IPS-18c (cell line): Measurements from ENCODE around the gene C16orf74.

ENCODE experiments used
- H3K4me3 ChIP-seq: 2 replicates; pipeline ENCODE4 v1.7.0; 2013; ENCODE audit warnings: low read depth, mild to moderate bottlenecking, low read length, moderate library complexity; ENCODE audit not compliant: insufficient read depth
- H3K9me3 ChIP-seq: one replicate; pipeline ENCODE4 v1.6.1; 2013; ENCODE audit warnings: mild to moderate bottlenecking, low read length, moderate library complexity; ENCODE audit not compliant: control insufficient read depth, insufficient read depth

C16orf74 gene

DNA sequence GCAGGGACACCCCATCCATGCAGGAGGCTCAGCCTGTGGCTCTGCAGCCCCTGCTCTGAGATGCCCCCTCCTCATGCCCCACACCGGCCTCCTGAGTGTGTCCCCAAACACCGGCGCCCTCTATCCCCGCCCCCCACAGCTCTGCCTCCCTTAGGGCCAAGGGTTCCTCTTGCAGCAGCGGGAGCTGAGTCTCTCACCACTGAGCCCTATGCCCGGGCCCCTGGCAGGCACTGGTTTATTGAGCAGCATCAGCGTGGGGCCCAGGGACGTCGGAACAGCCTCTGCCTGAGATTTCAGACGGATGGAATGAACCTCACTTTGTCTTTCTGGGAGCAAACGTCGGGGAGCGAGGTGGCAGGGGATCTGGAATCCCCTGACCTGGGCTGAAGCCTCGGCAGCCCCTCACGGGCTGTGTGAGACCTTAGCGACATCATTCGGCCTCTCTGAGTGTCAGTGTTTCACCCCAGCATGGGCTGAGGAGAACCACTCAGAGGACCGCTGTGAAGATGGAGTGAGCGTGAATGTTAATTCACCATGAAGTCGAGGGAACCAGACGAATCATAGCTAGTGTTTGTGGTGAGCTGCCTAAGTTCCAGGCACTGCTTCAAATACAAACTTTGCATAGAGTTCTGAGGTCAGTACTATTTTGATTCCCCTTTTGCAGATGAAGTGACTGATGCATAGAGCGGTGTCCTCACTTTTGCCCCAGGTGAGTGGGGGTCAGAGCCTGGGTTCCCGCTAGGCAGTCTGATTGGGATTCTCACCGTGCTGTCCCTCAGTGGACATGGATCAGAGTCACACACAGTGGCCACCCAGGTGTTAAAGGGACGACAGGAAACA, 5.3 kb upstream of the C16orf74 start:
- Histone ChIP-seq H3K9me3 (no peaks in the 10 kb centered on the region), H3K4me3 (no peak overlapping the region)

DNA sequence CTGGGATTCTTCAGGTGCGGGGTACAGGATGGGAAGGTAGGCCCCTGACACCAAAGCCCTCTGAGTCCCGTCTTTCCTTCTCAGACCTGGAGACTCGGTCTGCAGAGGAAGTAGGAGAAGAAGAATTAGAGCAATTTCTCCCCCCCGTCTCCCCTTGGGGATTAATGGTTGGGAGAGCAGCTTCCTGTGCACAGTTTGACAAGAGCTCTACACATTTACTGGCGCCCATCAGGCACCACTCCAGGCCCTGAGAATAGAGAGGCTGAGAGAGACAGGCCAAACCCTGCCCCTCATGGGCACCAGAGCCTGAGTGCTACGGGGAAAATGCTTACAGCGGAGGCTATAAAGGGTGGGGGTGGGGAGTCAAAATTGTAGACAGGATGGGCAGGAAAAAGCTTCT, 3.5 kb upstream of the C16orf74 start:
- H3K4me3 ChIP-seq, result no peak overlapping the region
- H3K9me3 ChIP-seq, result no peaks in the 10 kb centered on the region

GRCh38 chr16:85753976-85754375, 3.1 kb upstream of the C16orf74 start:
- Histone ChIP-seq H3K4me3 (no peak overlapping the region), H3K9me3 (no peaks in the 10 kb centered on the region)

GRCh38 chr16:85753559-85753958, 2.7 kb upstream of the C16orf74 start:
- no peak overlapping the region for H3K4me3 ChIP-seq
- no peaks in the 10 kb centered on the region for H3K9me3 ChIP-seq

GRCh38 chr16:85752511-85753420, 1.9 kb upstream of the C16orf74 start:
- H3K4me3 ChIP-seq, result no peak overlapping the region
- H3K9me3 ChIP-seq, result no peaks in the 10 kb centered on the region

DNA sequence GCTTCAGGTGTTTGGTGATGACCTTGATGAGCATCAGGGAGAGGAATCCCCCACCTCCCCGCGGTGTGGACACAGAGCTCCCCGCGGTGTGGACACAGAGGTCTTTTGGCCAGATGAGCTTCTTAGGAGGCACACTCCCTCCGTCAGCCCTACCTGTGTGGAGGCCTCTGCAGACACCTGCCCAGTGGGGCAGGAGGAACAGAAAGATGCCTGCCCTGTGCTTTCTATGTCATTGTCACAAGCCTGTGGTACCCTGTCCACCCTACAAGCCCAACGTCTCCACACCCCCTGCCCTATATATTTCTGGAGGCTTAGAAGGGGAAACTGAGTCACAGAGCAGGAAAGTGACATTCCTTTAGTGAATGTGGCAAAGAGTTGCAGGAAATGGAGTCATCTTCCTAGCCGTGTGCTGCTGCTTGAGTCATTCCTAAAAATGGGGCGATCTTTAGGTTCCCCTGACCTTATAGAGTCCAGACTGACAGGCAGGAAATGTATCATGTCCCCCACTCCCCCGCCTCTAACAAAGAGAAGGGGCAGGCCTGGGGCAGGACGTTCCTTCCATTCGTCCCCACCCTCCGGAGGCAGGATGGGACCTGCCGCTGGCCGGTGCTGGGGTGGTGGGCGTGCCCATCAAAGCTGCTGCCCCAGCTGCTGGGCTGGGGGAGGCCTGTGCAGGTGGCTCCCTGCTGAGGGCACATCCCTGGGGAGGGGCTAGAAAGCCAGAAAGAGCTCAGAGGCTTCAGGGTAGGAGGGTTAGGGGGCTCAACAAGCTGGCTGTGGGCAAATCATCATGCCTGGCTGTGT, 1.0 kb upstream of the C16orf74 start:
- peak overlapping the region; percentile 66; the same call in 1 of the 2 replicates for H3K4me3 ChIP-seq
- no peaks in the 10 kb centered on the region for H3K9me3 ChIP-seq

GRCh38 chr16:85750146-85750826, 610 bp downstream of the C16orf74 start:
- no peaks in the 10 kb centered on the region for H3K9me3 ChIP-seq
- peak overlapping the region; percentile 66 for H3K4me3 ChIP-seq

DNA sequence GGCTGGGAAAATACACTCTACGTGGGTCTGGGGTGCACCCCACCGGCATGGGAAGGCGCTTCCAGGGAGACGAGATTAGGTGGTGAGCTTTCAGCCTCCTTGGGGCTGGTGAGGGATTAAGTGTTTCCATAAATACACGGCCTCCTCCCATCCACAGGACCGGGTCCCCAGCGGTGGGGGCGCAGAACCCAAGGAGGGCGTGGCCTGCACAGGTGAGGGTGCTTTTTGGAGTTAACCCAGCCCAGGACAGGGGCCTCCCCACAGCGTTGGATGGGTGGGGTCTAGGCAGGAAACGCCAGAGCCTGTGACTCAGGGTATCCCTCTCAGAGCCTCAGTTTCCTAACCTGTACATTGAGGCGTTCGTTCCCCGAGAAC, 1.1 kb downstream of the C16orf74 start:
- peak overlapping the region; percentile 66 for H3K4me3 ChIP-seq

DNA sequence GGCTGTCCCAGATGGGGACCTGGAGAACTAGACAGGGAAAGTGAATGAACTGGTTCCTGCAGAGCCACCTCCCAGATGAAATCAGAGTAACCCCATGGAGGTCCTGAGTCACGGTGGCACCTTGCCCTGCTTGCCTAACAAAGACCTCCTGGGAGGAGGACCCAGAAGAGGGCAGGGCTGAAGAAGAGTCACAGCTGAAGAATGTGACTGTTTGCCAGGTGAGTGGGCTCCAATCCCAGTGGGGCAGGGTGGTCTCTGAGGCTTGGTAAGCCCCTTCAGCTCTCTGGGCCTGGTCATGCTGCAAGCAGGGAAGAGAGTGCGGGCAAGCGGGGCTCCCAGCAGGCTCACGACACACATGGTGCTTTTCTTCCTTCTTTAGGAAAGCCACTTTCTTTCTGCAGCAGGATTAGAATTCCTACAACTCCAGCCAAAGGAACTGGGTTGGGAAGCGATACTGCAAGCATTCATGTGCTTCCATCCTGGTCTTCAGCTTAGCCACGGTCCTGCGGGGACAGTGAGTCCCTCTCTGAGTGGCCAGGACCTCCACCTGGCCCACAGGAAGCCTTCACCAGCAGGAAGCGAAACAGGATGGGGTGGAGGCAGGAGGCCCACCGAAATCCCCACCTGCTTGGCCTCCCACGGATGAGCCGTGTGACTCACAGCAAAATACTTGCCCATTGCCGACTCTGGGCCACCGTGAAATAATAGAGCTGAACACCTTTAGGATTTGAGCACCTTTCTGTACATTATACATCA, 4.3 kb downstream of the C16orf74 start:
- no peak overlapping the region; the same call in 1 of the 2 replicates for H3K4me3 ChIP-seq

More for the DNA sequence above, 1.1 kb downstream of the C16orf74 start:
- no peaks in the 10 kb centered on the region for H3K9me3 ChIP-seq

DNA sequence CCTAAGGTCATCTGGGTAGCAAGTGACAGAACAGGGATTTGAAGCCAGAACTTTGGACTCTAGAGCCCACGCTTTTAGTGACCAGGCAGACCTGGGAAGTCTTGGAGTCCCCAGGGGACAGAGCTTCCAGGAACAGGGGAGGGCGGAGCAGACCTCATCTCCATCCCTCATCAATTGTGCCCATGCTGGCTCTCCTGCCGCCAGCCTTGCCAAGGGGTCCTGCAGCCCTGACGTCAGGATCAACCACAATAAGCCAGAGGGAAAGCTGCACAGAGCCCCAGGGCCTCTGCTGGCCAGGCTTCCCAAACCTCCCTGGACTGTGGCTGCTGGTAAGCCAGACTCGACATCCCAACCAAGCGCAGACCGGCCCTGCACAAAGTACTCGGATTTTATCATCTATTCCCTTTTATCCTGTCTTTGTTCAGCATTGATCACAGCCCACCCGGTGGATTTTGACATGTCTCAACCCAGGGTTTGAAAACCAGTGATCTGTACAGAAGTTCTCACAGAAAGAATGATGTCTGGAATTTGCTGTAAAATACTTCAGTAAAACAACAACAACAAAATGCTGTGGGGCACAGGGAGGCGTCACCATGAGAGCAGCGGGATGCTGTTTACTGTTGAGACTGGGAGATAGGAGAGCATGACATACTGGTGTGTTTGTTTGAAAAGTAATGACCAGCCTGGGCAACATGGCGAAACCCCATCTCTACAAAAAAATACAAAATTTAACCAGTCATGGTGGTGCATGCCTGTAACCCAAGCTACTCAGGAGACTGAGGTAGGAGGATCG, 11.8 kb downstream of the C16orf74 start:
- no peak overlapping the region for H3K4me3 ChIP-seq
- H3K9me3 ChIP-seq, result no peaks in the 10 kb centered on the region

More for the DNA sequence above, 4.3 kb downstream of the C16orf74 start:
- no peaks in the 10 kb centered on the region for H3K9me3 ChIP-seq

DNA sequence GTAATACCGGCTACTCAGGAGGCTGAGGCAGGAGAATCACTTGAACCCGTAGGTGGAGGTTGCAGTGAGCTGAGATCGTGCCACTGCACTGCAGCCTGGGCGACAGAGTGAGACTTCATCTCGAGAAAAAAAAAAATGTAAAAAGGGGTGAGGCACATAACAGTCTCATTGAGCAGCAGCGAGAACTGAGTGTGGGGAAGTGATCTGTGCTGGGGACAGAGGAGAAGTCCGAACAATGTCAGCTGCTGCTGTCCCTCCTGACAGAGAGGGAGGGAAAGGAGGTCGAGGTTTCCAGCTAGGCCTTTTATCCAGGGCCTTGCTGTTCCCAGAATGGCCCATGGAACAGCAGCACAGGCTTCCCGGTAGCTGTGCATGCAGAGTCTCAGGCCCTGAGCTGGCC, 14.0 kb downstream of the C16orf74 start:
- H3K4me3 ChIP-seq, result no peak overlapping the region

GRCh38 chr16:85735946-85736345, 14.9 kb downstream of the C16orf74 start:
- no peaks in the 10 kb centered on the region for H3K9me3 ChIP-seq
- no peak overlapping the region for H3K4me3 ChIP-seq

More for the DNA sequence above, 14.0 kb downstream of the C16orf74 start:
- no peaks in the 10 kb centered on the region for H3K9me3 ChIP-seq

GRCh38 chr16:85735225-85735635, 15.7 kb downstream of the C16orf74 start:
- Histone ChIP-seq H3K9me3 (no peaks in the 10 kb centered on the region), H3K4me3 (no peak overlapping the region)

DNA sequence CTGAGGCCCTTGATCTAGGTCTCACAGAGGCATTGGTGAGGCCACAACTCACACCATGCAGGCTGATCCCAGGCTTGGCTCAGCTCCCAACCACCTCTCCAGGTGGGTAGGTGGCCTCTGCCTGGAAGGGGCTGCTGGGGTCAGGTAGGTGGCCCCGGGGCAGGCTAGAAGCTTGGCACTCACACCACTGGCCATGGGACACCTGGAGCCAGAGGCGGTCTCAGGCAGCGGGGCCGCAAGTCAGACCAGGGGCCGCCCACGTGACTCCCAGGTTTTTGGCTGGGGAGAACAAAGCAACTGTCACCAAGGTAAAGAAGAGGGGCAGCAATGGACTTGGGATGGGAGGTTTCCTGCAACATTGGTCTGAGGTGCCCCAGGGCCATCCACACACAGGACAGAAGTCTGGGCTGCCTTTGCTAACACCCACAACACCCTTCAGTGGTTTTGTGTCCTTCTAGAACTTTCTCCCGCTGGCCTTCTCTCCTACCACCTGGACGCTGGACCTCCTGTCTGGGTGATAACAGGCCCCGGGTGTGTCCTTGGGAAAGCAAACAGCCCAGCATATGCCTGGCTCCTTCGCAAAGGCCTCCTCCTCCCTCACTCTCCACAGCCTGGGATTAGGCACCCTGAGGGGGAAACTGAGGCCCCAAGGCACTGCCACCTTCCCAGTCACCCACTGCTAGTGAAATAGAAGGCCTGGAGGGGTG, 16.4 kb downstream of the C16orf74 start:
- Histone ChIP-seq H3K4me3 (no peak overlapping the region), H3K9me3 (no peaks in the 10 kb centered on the region)

- no peak overlapping the region for H3K4me3 ChIP-seq
These were observed 17.1 kb downstream of the C16orf74 start for GRCh38 chr16:85733839-85734170.

More at GRCh38 chr16:85733839-85734170, 17.1 kb downstream of the C16orf74 start:
- H3K9me3 ChIP-seq, result no peaks in the 10 kb centered on the region
